GM12878 (cell line): ENCODE results near the gene ABCD2.

Source experiments
- TF ChIP-seq, protein P1 (sequence below): fragments of 450-650 bp; formaldehyde crosslinking; IDR thresholded peaks from 2 replicates; pipeline ENCODE4 v1.4.0; 2020; ENCODE audit warnings: mild to moderate bottlenecking, moderate library complexity
- TF ChIP-seq, protein P2 (sequence below), 3 experiments: IDR thresholded peaks in 2 of 3; conservative IDR thresholded peaks in 1 of 3; 2 replicates each; pipeline ENCODE4 v1.5.1; 2011; ENCODE audit warnings: low read depth in 3 of 3, low read length in 3 of 3, mild to moderate bottlenecking in 3 of 3, control low read depth in 2 of 3, moderate library complexity in 2 of 3, inconsistent platforms in 1 of 3, mixed read lengths in 1 of 3; ENCODE audit not compliant: control insufficient read depth in 2 of 3, insufficient read depth in 1 of 3; ENCODE audit errors: extremely low read depth in 1 of 3

DNA sequence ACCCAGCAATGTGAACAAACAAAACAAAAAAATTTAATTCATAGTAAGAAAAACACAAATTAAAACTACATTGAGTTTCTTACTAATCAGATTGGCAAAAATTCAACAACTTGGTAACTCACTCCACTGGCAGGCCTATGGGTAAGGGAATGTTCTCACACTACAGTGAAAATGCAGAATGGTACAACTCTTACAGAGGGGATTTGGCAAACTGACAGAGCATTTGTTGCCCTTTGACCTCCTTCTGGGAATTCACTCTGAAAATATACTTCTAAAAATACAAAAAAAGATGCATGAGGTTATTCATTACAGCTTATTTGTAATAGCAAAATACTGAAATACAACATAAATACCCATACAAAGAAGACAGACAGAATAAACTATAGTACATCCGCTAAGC lies 32.8 kb downstream of the ABCD2 start:
- TF ChIP-seq, protein P1, sequence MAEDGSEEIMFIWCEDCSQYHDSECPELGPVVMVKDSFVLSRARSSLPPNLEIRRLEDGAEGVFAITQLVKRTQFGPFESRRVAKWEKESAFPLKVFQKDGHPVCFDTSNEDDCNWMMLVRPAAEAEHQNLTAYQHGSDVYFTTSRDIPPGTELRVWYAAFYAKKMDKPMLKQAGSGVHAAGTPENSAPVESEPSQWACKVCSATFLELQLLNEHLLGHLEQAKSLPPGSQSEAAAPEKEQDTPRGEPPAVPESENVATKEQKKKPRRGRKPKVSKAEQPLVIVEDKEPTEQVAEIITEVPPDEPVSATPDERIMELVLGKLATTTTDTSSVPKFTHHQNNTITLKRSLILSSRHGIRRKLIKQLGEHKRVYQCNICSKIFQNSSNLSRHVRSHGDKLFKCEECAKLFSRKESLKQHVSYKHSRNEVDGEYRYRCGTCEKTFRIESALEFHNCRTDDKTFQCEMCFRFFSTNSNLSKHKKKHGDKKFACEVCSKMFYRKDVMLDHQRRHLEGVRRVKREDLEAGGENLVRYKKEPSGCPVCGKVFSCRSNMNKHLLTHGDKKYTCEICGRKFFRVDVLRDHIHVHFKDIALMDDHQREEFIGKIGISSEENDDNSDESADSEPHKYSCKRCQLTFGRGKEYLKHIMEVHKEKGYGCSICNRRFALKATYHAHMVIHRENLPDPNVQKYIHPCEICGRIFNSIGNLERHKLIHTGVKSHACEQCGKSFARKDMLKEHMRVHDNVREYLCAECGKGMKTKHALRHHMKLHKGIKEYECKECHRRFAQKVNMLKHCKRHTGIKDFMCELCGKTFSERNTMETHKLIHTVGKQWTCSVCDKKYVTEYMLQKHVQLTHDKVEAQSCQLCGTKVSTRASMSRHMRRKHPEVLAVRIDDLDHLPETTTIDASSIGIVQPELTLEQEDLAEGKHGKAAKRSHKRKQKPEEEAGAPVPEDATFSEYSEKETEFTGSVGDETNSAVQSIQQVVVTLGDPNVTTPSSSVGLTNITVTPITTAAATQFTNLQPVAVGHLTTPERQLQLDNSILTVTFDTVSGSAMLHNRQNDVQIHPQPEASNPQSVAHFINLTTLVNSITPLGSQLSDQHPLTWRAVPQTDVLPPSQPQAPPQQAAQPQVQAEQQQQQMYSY: no peak
- TF ChIP-seq, protein P2, sequence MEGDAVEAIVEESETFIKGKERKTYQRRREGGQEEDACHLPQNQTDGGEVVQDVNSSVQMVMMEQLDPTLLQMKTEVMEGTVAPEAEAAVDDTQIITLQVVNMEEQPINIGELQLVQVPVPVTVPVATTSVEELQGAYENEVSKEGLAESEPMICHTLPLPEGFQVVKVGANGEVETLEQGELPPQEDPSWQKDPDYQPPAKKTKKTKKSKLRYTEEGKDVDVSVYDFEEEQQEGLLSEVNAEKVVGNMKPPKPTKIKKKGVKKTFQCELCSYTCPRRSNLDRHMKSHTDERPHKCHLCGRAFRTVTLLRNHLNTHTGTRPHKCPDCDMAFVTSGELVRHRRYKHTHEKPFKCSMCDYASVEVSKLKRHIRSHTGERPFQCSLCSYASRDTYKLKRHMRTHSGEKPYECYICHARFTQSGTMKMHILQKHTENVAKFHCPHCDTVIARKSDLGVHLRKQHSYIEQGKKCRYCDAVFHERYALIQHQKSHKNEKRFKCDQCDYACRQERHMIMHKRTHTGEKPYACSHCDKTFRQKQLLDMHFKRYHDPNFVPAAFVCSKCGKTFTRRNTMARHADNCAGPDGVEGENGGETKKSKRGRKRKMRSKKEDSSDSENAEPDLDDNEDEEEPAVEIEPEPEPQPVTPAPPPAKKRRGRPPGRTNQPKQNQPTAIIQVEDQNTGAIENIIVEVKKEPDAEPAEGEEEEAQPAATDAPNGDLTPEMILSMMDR (IDR thresholded peaks at IDR 0.05 in 2 of 3, conservative IDR thresholded peaks at IDR 0.05 in 1 of 3; ENCODE audit: control insufficient read depth in 2 of 3, extremely low read depth in 1 of 3, insufficient read depth in 1 of 3, low read depth in 3 of 3, low read length in 3 of 3): no peak
